Peyer's patch (tissue), 4 donors: ENCODE data around the gene TNNI3K. TPM values are rescaled to one million over a fixed set of nuclear protein-coding genes. Genes with fewer than 3 reads are reported as not detected.

Experiments
- DNase-seq, 3 donors: peaks; one replicate each; pipeline ENCODE4 v3.0.0-alpha.2; 2017 to 2019
- H3K27ac ChIP-seq, 4 donors: fragments of 200-600 bp; sonication (generic); one replicate each; pipeline ENCODE4 v1.5.1; 2016 to 2019
- H3K27me3 ChIP-seq, 2 donors: fragments of 200-600 bp; sonication (generic); one replicate each; pipeline ENCODE4 v1.5.1; 2019
- H3K36me3 ChIP-seq, 3 donors: fragments of 200-600 bp; sonication (generic); one replicate each; pipeline ENCODE4 v1.5.1; 2016 to 2019
- H3K4me1 ChIP-seq, 4 donors: fragments of 200-600 bp; sonication (generic); one replicate each; pipeline ENCODE4 v1.5.1; 2016 to 2019
- H3K4me3 ChIP-seq, 4 donors: fragments of 200-600 bp; sonication (generic); 1 replicate in 3 of 4; 2 replicates in 1 of 4; pipeline ENCODE4 v1.5.1; 2016 to 2019; ENCODE audit warnings: mild to moderate bottlenecking in 1 of 4
- H3K9me3 ChIP-seq, 4 donors: fragments of 200-600 bp; sonication (generic); one replicate each; pipeline ENCODE4 v1.5.1; 2016 to 2019; ENCODE audit warnings: mild to moderate bottlenecking in 1 of 4
- POLR2A ChIP-seq, 2 donors: fragments of 450-650 bp; IDR thresholded peaks; one replicate each; pipeline ENCODE4 v1.5.1; 2017; ENCODE audit warnings: antibody characterized with exemption in 2 of 2, mild to moderate bottlenecking in 2 of 2, moderate library complexity in 2 of 2
- total RNA-seq, 4 donors: library from RNA; depleted of rRNA; stranded (reverse); fragments of >200 nt; gene quantifications; one replicate each; pipeline ENCODE4 v1.1.0, GENCODE V29; 2016
- TF ChIP-seq, protein P1 (sequence below), 6 experiments: fragments of 450-650 bp in 4 of 6; fragments of 200-600 bp in 2 of 6; sonication (generic) in 1 of 6; IDR thresholded peaks; one replicate each; pipeline ENCODE4 v1.5.1; 2017 to 2019; ENCODE audit warnings: antibody characterized with exemption in 6 of 6, mild to moderate bottlenecking in 3 of 6, moderate library complexity in 1 of 6

Gene TNNI3K
- total RNA-seq, 4 donors from 2014 or later: 2.0 TPM; not detected in 3

DNA sequence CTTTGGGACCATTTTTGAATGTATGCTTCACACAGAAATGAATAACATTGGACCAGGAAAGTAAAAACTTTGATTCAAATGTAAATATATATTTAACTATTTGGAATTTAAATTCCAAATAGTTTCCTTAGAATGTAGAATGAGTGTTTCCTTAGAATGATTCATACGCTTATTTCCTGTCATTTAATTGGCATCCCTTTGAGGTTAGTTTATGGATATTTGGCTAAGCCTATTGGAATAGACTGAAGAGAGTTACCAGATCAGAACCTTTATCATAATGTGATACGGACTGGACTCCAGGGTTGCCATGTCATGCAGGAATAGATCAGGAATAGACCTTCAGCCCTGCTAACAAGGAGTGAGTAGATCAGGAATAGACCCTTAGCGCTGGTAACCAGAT is 133.1 kb downstream of the TNNI3K start:
- no peak for TF ChIP-seq POLR2A (IDR thresholded peaks at IDR 0.05)
- TF ChIP-seq, protein P1, sequence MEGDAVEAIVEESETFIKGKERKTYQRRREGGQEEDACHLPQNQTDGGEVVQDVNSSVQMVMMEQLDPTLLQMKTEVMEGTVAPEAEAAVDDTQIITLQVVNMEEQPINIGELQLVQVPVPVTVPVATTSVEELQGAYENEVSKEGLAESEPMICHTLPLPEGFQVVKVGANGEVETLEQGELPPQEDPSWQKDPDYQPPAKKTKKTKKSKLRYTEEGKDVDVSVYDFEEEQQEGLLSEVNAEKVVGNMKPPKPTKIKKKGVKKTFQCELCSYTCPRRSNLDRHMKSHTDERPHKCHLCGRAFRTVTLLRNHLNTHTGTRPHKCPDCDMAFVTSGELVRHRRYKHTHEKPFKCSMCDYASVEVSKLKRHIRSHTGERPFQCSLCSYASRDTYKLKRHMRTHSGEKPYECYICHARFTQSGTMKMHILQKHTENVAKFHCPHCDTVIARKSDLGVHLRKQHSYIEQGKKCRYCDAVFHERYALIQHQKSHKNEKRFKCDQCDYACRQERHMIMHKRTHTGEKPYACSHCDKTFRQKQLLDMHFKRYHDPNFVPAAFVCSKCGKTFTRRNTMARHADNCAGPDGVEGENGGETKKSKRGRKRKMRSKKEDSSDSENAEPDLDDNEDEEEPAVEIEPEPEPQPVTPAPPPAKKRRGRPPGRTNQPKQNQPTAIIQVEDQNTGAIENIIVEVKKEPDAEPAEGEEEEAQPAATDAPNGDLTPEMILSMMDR (IDR thresholded peaks at IDR 0.05): no peak
- no peak overlapping the region for H3K4me3 ChIP-seq
- no peaks in the 10 kb centered on the region for H3K9me3 ChIP-seq
- no peaks in the 10 kb centered on the region for H3K27me3 ChIP-seq
- H3K27ac ChIP-seq: no peak overlapping the region
- no peaks in the 10 kb centered on the region for H3K4me1 ChIP-seq
- H3K36me3 ChIP-seq: no peaks in the 10 kb centered on the region
- no peak for DNase-seq

DNA sequence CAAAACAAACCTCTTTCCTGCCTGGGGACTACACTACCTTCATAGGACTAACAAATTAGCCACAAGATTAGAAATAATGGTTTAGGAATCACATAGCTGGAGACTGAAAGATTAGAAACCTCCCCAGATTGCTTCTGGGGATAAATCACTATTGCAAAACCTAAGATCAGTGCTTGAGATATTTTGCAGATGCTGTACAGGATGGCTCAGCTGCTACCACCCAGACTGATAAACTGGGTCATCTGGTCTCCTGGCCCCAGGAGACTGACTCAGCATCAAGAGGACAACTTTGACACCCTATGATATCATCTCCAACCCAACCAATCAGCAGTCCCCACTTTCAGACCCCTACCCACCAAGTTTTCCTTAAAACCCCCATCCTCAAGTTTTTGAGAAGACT is 140.2 kb downstream of the TNNI3K start:
- TF ChIP-seq, protein P1 (IDR thresholded peaks at IDR 0.05): no peak
- TF ChIP-seq POLR2A (IDR thresholded peaks at IDR 0.05): no peak
- DNase-seq: no peak
- Histone ChIP-seq H3K27me3 (no peaks in the 10 kb centered on the region), H3K4me3 (no peak overlapping the region), H3K9me3 (no peaks in the 10 kb centered on the region), H3K27ac (no peak overlapping the region), H3K4me1 (no peaks in the 10 kb centered on the region), H3K36me3 (no peaks in the 10 kb centered on the region)

DNA sequence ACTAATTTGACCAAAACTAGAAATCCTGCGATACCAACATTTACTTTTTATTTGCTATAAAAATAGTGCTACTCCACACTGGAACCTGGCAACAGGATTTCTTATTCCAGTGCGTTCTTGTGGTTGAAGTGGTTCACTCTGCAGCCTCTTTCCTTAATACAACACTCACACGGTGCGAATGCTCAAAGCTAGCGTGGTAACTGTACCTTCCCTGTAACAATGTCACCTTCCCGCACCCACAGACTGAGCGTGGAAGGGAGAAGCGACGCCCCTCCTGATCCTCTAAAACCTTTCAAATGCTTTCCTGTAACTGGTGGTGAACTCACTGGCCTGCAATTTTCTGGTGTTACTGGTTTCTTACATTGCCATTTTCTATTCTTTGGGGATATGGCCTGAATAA is 145.1 kb downstream of the TNNI3K start:
- Histone ChIP-seq H3K4me3 (no peak overlapping the region), H3K27me3 (no peaks in the 10 kb centered on the region), H3K36me3 (no peaks in the 10 kb centered on the region), H3K27ac (no peak overlapping the region), H3K4me1 (no peaks in the 10 kb centered on the region), H3K9me3 (no peaks in the 10 kb centered on the region)
- DNase-seq: no peak
- TF ChIP-seq, protein P1 (IDR thresholded peaks at IDR 0.05): no peak
- TF ChIP-seq POLR2A (IDR thresholded peaks at IDR 0.05): no peak

DNA sequence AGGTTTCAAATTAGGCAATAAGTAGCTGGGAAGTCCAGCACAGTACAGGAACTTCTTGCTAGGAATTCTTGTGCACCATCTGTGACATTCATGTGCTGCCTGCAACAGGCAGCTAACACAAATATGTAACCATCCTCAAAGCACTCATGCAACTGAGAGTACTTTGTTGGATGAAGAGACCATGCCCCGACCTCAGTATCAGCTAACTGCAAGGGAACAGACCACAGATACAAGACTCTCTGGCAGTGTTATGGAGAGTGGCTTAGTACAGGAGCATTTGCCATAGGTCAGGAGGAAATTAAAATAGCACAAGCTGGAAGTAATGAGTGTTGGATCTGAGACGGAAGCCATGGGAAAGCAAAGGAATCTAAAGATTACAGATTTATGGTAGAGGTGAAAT is 153.7 kb downstream of the TNNI3K start:
- no peak for TF ChIP-seq POLR2A (IDR thresholded peaks at IDR 0.05)
- TF ChIP-seq, protein P1 (IDR thresholded peaks at IDR 0.05): no peak
- Histone ChIP-seq H3K36me3 (no peaks in the 10 kb centered on the region), H3K4me3 (no peak overlapping the region), H3K27me3 (no peaks in the 10 kb centered on the region), H3K27ac (no peak overlapping the region), H3K4me1 (no peaks in the 10 kb centered on the region), H3K9me3 (no peaks in the 10 kb centered on the region)
- DNase-seq: no peak

DNA sequence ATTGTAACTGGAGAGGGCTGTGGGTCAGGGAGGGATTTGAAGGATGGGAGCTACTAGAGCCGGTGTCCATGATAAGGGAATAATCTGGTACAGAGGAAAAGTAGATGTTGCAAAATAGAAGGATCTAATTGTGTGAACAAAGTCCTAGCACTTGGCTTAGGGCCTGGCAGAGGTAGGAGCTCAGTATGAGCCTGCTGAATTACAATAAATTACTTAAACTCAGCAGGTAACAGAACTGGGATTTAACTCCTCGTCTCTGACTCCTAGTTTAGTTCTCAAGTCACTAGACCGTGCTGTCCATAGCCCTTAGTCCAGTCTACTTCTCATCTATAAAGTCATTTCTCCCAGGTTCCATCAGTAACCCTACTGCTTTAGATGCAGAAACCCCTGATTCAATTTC is 157.0 kb downstream of the TNNI3K start:
- Histone ChIP-seq H3K4me3 (no peak overlapping the region), H3K27ac (no peak overlapping the region), H3K4me1 (no peaks in the 10 kb centered on the region), H3K27me3 (no peaks in the 10 kb centered on the region), H3K36me3 (no peaks in the 10 kb centered on the region), H3K9me3 (no peaks in the 10 kb centered on the region)
- no peak for DNase-seq
- TF ChIP-seq, protein P1 (IDR thresholded peaks at IDR 0.05): no peak
- no peak for TF ChIP-seq POLR2A (IDR thresholded peaks at IDR 0.05)

DNA sequence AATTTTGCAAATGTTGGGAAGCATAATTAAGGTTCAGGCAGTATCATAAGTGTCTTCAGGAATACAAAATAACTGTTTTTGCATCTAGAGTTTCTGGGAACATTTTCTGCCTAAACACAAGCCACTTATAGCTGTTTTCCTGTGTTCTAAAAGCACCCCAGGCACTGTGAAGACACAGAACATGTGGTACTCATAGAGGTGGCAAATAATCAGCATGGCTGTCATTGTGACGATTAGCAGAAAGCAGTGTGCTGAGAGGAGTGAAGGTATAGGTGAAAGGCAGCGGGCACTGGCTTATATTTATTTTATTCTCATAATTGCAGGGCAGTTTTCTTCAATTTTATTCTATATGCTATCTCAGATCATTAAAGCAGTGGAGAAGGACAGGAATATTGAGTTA is 157.7 kb downstream of the TNNI3K start:
- Histone ChIP-seq H3K4me3 (no peak overlapping the region), H3K27me3 (no peaks in the 10 kb centered on the region), H3K4me1 (no peaks in the 10 kb centered on the region), H3K27ac (no peak overlapping the region), H3K9me3 (no peaks in the 10 kb centered on the region), H3K36me3 (no peaks in the 10 kb centered on the region)
- TF ChIP-seq, protein P1 (IDR thresholded peaks at IDR 0.05): no peak
- no peak for TF ChIP-seq POLR2A (IDR thresholded peaks at IDR 0.05)
- no peak for DNase-seq
